Immature natural killer cell (primary cell): Measurements from ENCODE around the gene TPD52L2. TPM values are rescaled to one million over a fixed set of nuclear protein-coding genes. Genes with fewer than 3 reads are reported as not detected.
A peak's percentile ranks its signal among the peaks of the same experiment; 100 is the strongest.
"Not testable (repeated sequence)": the region's sequence is repeated elsewhere in the genome, so short reads cannot be mapped to it uniquely, and the experiment has no call there.

Experiments used
- DNase-seq, 3 donors: peaks; one replicate each; pipeline ENCODE4 v3.0.0; 2022; ENCODE audit warnings: mixed read lengths in 1 of 3
- H3K27ac Mint-ChIP-seq, 6 donors: one replicate each; pipeline ENCODE4 v1.8.0; 2020; ENCODE audit warnings: mixed read lengths in 6 of 6, mild to moderate bottlenecking in 5 of 6, inconsistent platforms in 4 of 6, moderate library complexity in 3 of 6
- H3K27me3 Mint-ChIP-seq, 3 donors: one replicate each; pipeline ENCODE4 v1.8.0; 2020 to 2021; ENCODE audit warnings: low read depth in 3 of 3, mild to moderate bottlenecking in 3 of 3, mixed read lengths in 3 of 3, moderate library complexity in 3 of 3, inconsistent platforms in 1 of 3
- H3K36me3 Mint-ChIP-seq, 3 donors: one replicate each; pipeline ENCODE4 v1.8.0; 2020; ENCODE audit warnings: mixed read lengths in 3 of 3, inconsistent platforms in 2 of 3, mild to moderate bottlenecking in 2 of 3
- H3K4me1 Mint-ChIP-seq, 2 donors: one replicate each; pipeline ENCODE4 v1.8.0; 2020; ENCODE audit warnings: inconsistent platforms in 2 of 2, mild to moderate bottlenecking in 2 of 2, mixed read lengths in 2 of 2, moderate library complexity in 1 of 2
- H3K4me3 Mint-ChIP-seq, 5 donors: one replicate each; pipeline ENCODE4 v1.8.0; 2020; ENCODE audit warnings: mild to moderate bottlenecking in 5 of 5, mixed read lengths in 5 of 5, inconsistent platforms in 3 of 5, moderate library complexity in 3 of 5
- H3K9me3 Mint-ChIP-seq, 6 donors: one replicate each; pipeline ENCODE4 v1.8.0; 2020; ENCODE audit warnings: mild to moderate bottlenecking in 6 of 6, mixed read lengths in 6 of 6, inconsistent platforms in 4 of 6, moderate library complexity in 3 of 6
- polyA plus RNA-seq, 3 donors: library from polyadenylated mRNA; unstranded; fragments of 300-500 nt; fragmentation: Illumina TruSeq; gene quantifications; one replicate each; pipeline ENCODE4 v1.2.3, GENCODE V29; 2021

Gene TPD52L2
- polyA plus RNA-seq, 3 donors from 2014 or later: 67.5 to 90.8 (median 79.3) TPM

DNA sequence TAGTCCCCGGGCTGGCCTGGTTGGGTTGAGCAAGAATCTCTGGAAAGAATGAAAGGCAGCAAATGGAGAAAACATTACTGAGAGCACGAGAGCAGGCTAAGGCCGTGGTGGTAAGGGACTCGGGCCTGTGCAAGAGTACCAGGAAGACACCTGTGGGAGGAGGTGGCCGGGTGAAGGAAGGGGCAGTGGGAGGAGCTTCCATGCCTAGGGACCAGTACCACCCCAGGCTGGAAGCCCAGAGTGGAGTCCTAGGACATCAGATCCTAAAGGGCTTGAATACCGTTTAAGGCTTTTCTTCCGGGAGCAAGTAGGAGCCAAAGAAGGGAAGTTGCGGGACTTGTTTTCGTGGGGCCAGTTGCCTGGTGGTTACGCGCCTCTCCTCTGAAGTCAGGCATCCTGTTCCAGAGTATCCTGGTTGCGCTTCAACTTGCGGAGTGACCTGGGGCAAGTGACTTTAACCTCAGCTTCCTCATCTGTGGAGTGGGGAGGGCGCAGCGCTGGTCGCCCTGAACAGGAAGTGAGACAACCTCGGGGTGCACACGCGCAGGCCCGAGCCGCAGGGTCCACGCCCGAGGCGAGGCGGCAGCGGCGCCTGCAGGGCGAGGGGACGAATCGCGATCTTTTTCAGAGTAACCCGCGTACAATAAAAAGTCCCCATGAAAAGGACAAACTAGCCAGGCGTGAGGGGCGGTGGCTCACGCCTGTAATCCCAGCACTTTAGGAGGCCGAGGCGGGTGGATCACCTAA is 1.1 kb upstream of the TPD52L2 start:
- peaks cover 31 to 39% of the 10 kb centered on the region in 2 donors for H3K4me1 Mint-ChIP-seq
- DNase-seq: peak; percentile 81 to 84 (median 84)

DNA sequence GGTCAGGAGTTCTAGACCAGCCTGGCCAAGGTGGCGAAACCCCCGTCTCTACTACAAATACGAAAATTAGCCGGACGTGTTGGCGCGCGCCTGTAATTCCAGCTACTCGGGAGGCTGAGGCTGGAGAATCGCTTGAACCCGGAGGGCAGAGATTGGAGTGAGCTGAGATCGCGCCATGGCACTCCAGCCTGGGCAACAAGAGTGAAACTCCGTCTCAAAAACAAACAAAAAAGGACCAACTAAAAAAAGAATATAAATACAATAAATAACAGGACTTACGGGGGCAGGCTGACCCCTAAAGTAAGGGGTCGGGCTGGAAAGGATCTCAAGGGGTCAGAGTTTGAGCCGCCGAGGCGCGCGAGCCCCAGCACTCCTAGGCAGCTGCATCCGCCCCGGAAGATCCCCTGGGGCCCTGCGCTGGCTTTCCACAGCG is 509 bp upstream of the TPD52L2 start:
- Mint-ChIP-seq H3K4me1 (peaks cover 31 to 37% of the 10 kb centered on the region in 2 donors), H3K27me3 (peaks cover 8 to 17% (median 9%) of the 10 kb centered on the region in 3 donors), H3K4me3 (peak overlapping the region; percentile 91 to 98 (median 97)), H3K9me3 (no peaks in the 10 kb centered on the region), H3K27ac (peak overlapping the region; percentile 91 to 98 (median 95)), H3K36me3 (peaks cover 5 to 9% (median 5%) of the 10 kb centered on the region in 3 donors)
- DNase-seq: no peak

More for the DNA sequence above, 1.1 kb upstream of the TPD52L2 start:
- peaks cover 0 to 9% (median 0%) of the 10 kb centered on the region in 3 donors for H3K36me3 Mint-ChIP-seq
- H3K9me3 Mint-ChIP-seq: no peaks in the 10 kb centered on the region
- peak overlapping the region; percentile 91 to 98 (median 97) for H3K4me3 Mint-ChIP-seq
- peak overlapping the region; percentile 91 to 98 (median 95) for H3K27ac Mint-ChIP-seq
- H3K27me3 Mint-ChIP-seq: peaks cover 8 to 17% (median 9%) of the 10 kb centered on the region in 3 donors

DNA sequence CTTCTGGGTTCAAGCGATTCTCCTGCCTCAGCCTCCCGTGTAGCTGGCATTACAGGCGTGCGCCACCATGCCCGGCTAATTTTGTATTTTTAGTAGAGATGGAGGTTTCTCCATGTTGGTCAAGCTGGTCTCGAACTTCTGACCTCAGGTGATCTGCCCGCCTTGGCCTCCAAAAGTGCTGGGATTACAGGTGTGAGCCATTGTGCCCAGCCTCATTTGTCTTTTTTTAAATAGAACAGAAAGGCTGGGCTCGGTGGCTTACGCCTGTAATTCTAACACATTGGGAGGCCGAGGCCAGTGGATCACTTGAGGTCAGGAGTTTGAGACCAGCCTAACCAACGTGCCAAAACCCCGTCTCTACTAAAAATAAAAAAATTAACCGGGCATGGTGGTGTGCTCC is 2.0 kb downstream of the TPD52L2 start:
- Mint-ChIP-seq H3K27me3 (peaks cover 5 to 17% (median 9%) of the 10 kb centered on the region in 3 donors), H3K36me3 (peaks cover 7 to 16% (median 7%) of the 10 kb centered on the region in 3 donors), H3K4me1 (peaks cover 31 to 37% of the 10 kb centered on the region in 2 donors), H3K4me3 (peak overlapping the region; percentile 35 to 98 (median 91)), H3K27ac (peak overlapping the region in 1 of 6 donors; percentile 7)
- not testable (repeated sequence) for DNase-seq, H3K9me3 Mint-ChIP-seq

DNA sequence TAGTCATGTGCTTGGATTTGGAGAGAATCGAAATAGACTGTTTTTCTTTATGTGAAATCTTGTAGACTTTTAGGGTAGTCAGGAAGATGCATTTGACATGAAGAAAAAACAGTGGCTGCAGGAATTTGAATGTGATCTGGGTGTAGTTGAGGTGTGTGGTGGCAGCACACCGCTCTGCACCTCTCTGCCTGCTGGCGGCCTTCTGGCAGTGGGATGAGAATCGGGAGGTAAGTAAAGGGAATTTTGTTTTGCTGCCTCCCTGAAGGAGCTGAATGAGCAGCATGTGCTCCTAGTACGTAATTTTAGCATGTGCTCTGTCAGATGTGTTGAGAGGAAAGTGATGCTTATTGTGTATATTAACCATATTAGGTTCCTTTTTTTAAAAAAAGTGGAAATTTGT is 3.2 kb downstream of the TPD52L2 start:
- H3K4me3 Mint-ChIP-seq: no peak overlapping the region
- H3K27ac Mint-ChIP-seq: peak overlapping the region in 1 of 6 donors; percentile 3
- no peak for DNase-seq
- peaks cover 28 to 34% of the 10 kb centered on the region in 2 donors for H3K4me1 Mint-ChIP-seq
- H3K27me3 Mint-ChIP-seq: peaks cover 5 to 15% (median 6%) of the 10 kb centered on the region in 3 donors
- peaks cover 8 to 15% (median 10%) of the 10 kb centered on the region in 3 donors for H3K36me3 Mint-ChIP-seq
- no peaks in the 10 kb centered on the region for H3K9me3 Mint-ChIP-seq

DNA sequence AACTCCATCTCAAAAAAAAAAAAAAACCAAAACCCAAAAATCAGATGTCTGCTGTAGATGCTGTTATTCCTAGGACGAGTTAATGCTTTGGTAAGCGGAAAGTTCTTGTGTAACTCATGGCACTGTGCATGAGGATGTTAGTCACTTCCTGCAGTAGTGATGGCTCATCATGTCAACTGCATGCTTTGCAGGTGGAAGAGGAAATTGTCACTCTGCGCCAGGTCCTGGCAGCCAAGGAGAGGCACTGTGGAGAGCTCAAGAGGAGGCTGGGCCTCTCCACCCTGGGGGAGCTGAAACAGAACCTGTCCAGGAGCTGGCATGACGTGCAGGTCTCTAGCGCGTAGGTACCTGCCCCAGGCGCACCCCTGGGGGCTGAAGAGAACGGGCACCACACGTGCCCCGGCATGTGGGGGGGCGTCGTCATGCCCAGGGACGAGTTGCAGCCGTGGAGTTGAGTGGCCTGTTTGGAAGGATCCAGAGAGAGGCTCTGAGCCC is 8.5 kb downstream of the TPD52L2 start:
- DNase-seq: no peak
- Mint-ChIP-seq H3K27ac (peak overlapping the region in 1 of 6 donors; percentile 40), H3K4me3 (no peak overlapping the region), H3K27me3 (no peaks in the 10 kb centered on the region), H3K9me3 (no peaks in the 10 kb centered on the region), H3K4me1 (peaks cover under 1 to 4% of the 10 kb centered on the region in 2 donors), H3K36me3 (peaks cover 16 to 29% (median 22%) of the 10 kb centered on the region in 3 donors)

DNA sequence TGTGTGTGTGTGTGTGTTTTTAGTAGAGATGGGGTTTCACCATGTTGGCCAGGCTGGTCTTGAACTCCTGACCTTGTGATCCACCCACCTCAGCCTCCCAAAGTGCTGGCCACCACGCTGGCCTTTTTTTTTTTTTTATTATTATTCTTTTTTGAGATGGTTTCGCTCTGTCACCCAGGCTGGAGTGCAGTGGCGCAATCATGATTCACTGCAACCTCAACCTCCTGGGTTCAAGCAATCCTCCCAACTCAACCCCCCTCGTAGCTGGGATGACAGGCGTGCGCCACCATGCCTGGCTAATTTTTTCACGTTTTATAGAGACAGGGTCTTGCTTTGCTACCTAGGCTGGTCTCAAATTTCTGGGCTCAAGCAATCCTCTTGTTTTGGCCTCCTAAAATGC is 9.2 kb downstream of the TPD52L2 start:
- not testable (repeated sequence) for H3K27ac Mint-ChIP-seq, H3K9me3 Mint-ChIP-seq, H3K27me3 Mint-ChIP-seq, H3K4me3 Mint-ChIP-seq, DNase-seq, H3K4me1 Mint-ChIP-seq
- peaks cover 14 to 29% (median 20%) of the 10 kb centered on the region in 3 donors for H3K36me3 Mint-ChIP-seq

DNA sequence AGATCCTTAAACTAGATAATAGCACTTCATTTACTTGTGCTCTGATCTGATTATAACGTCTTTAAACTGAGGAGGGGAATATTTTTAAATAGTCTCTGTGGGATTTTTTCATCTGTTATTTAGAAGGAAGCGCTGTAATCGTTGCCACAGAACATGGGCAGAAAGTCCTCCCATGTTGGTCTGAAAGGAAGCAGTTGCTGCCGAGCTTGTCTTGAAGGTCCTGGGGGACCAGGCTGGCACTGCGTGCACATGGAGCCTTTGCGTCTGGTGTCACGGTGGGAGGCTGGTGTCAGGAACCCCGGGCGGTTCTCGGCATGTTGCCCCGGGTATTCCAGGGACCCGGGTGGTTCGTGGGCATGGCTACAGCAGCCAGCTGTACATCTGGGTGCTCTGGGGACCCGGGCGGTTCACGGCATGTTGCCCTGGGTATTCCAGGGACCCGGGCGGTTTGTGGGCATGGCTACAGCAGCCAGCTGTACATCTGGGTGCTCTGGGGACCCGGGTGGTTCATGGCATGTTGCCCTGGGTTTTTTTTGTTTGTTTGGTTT is 11.5 kb downstream of the TPD52L2 start:
- Mint-ChIP-seq H3K27me3 (peaks cover 0 to 2% (median 0%) of the 10 kb centered on the region in 3 donors), H3K9me3 (no peaks in the 10 kb centered on the region), H3K36me3 (peaks cover 11 to 25% (median 16%) of the 10 kb centered on the region in 3 donors), H3K4me1 (peaks cover 0 to 2% of the 10 kb centered on the region in 2 donors), H3K27ac (no peak overlapping the region), H3K4me3 (no peak overlapping the region)
- DNase-seq: no peak

DNA sequence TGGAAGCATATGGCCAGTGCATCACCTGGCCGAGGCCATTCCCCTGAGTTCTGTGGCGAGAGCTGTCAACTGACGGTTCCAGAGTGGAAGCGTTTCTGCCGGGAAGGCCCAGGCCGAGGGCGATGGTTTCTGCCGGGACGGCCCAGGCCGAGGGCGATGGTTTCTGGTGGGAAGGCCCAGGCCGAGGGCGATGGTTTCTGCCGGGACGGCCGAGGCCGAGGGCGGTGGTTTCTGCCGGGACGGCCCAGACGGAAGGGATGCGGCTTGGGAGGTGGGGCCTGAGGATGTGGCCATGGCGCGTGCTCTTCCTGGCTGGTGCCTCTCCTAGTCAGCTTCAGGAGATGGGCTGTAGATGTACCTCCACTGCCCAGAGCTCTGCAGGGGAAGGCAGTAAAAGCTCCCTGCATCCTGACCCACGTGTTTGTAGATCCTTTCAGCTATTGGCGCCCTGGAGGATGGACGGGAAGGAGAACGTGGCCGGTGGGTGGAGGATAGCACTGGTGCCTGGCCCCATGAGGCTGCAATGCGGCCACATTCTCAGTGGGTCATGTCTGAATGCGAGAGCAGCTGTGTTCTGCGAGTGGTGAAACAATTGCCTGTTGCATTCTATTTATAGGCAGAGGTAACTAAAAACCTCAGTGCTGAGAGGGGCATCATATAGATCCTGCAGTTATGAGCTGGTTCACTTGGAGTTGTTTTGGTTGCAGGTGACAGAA is 12.8 kb downstream of the TPD52L2 start:
- no peak for DNase-seq
- H3K27ac Mint-ChIP-seq: no peak overlapping the region
- peaks cover 0 to 2% of the 10 kb centered on the region in 2 donors for H3K4me1 Mint-ChIP-seq
- H3K27me3 Mint-ChIP-seq: peaks cover under 1 to 2% (median 2%) of the 10 kb centered on the region in 3 donors
- no peaks in the 10 kb centered on the region for H3K9me3 Mint-ChIP-seq
- peaks cover 8 to 19% (median 12%) of the 10 kb centered on the region in 3 donors for H3K36me3 Mint-ChIP-seq
- no peak overlapping the region for H3K4me3 Mint-ChIP-seq

DNA sequence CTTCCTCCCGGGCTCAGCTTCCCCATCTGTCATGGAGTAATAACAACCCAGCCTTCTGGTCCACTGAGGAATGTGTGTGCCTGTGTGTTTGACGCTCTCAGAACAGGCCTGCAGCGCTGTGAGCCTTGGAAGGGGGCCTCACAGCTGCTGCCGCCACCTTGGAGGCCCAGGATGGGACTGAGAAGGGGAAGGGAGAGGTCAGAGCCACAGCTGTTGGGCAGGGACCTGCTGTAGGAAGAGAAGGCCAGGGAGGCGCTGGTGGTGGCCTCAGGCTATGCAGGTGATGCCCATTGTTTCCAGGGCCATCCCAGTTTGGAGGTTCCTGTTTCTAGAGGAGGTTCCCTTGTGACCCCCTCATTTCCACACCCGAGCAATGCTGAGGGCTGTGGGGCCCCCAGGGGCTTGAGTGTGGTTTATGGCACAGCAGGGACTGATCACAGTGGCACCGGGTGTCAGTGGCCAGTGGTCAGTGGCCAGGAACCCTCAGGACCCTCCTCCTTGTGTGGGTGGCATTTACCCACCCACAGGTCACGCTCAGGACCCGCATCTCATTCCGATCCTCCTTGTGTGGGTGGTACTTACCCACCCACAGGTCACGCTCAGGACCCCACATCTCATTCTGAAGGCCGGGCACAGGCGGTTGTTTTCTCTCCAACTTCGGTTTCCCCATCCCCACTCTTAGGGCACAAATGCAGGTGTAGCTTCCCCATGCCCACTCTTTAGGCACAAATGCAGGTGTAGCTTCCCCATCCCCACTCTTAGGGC is 14.0 kb downstream of the TPD52L2 start:
- Mint-ChIP-seq H3K27ac (no peak overlapping the region), H3K36me3 (peaks cover 8 to 17% (median 9%) of the 10 kb centered on the region in 3 donors), H3K4me3 (no peak overlapping the region), H3K9me3 (no peaks in the 10 kb centered on the region), H3K27me3 (peaks cover 2% of the 10 kb centered on the region in 3 donors), H3K4me1 (peaks cover 0 to 1% of the 10 kb centered on the region in 2 donors)
- DNase-seq: no peak

DNA sequence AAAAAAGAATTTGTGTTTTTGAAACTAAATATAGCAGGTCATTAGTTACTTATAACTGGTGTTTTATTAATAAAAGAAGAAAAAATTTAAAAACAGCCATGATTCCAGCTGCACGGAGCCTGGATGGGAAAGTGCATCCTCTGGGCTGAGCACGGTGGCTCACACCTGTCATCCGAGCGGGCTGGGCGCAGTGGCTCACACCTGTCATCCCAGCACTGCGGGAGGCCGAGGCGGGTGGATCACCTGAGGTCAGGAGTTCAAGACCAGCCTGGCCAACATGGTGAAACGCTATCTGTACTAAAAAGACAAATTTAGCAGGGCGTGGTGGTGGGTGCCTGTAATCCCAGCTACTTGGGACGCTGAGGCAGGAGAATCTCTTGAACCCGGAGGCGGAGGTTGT is 15.8 kb downstream of the TPD52L2 start:
- H3K9me3 Mint-ChIP-seq, H3K27me3 Mint-ChIP-seq, DNase-seq, H3K36me3 Mint-ChIP-seq, H3K4me3 Mint-ChIP-seq, H3K27ac Mint-ChIP-seq: not testable (repeated sequence)
- H3K4me1 Mint-ChIP-seq: peaks cover 6 to 11% of the 10 kb centered on the region in 2 donors

DNA sequence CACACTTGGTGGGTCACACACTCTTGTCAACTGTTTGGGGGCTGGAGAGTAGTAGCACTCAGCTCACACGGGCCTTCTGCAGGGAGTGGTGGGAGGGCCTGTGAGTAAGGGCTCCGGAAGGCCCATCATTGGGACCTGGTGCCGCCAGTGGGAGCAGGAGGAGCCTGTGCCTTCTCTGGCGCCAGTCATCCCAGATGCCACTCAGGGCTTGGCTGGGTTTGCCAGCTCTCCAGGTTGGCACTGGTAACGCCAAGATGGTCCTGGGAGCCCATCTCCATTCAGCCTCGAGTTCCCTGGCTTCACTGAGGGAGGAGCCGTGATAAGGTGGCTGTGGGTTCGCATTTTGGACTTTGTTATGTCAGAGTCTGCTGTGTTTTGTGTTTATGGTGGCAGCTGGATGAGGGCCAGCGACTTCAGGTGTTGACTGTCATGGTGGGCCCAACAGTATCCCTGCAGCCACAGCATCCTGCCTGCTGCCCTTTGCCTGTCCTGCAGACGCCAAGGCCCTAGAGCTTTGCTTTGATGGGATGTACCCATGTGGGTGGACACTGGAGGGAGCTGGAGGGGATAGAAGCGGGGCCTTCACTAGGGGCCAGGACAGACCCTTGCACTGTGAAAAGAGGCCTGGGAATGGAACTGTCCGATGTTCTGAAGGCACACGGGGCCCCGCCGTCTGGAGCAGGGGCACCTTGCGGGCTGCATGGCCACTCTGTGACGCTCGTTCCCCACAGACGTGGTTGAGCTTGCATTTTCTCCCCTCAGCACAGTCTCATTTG is 16.6 kb downstream of the TPD52L2 start:
- Mint-ChIP-seq H3K4me1 (peaks cover 6 to 11% of the 10 kb centered on the region in 2 donors), H3K27me3 (peaks cover 2% of the 10 kb centered on the region in 3 donors), H3K27ac (no peak overlapping the region), H3K4me3 (no peak overlapping the region), H3K9me3 (no peaks in the 10 kb centered on the region), H3K36me3 (no peaks in the 10 kb centered on the region)
- DNase-seq: no peak

DNA sequence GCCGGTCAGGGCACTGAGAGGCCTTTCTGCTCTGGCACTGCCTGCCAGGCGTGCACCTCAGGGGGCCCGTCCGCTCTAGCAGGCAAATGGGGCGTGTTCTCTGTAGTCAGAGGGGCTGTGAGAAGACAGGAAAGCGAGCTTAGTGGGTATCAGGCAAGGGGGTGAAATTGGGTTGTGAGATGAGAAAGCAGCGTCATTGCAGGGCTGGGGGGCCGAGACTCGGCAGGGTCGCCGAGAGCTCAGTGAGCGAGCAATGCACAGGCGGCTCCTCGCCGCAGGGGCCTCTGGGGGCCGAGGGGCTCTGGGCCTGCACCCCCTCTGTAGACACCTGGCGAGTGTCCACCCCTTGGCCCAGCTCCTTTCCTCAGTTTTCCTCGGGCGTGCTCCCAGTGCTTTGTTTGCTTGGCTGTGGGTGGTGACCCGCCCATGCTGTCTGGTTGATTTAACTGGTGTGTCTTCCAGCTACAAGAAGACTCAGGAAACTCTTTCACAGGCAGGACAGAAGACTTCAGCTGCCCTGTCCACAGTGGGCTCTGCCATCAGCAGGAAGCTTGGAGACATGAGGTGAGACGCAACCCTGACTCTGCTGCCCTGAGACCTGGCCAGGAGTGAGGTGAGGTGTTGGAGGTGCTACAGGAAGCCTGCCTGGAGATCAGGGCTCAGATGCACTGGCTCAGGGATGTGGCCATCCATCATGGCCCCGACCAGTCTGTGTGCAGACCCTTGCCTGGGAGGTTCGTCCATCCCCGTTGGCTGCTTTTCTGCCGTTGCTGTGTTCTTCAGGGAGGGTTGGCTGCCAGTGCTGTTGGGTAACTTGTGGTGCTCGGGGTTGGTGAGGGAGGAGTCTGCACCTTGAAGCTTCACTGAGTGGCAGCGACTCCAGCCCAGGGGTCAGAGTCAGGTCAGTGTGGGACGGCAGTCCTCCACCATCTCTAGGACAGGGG is 17.5 kb downstream of the TPD52L2 start:
- Mint-ChIP-seq H3K27ac (no peak overlapping the region), H3K4me1 (peaks cover 6 to 11% of the 10 kb centered on the region in 2 donors), H3K9me3 (no peaks in the 10 kb centered on the region), H3K27me3 (peaks cover 2% of the 10 kb centered on the region in 3 donors), H3K36me3 (peaks cover 2 to 5% (median 3%) of the 10 kb centered on the region in 3 donors), H3K4me3 (no peak overlapping the region)
- no peak for DNase-seq
